C4-2B (cell line): ENCODE measurements around the gene AGBL4.

Experiments
- H3K27ac ChIP-seq: fragments of 450-650 bp; 2 replicates; pipeline ENCODE4 v1.5.1; 2017
- CTCF ChIP-seq: fragments of 450-650 bp; conservative IDR thresholded peaks from 2 replicates; pipeline ENCODE4 v1.5.1; 2017; ENCODE audit warnings: mild to moderate bottlenecking
- ZFX ChIP-seq: fragments of 450-650 bp; IDR thresholded peaks from 2 replicates; pipeline ENCODE4 v1.6.1; 2017

The AGBL4 gene

GRCh38 chr1:48603222-48603621, 1420.5 kb downstream of the AGBL4 start:
- TF ChIP-seq ZFX (no peak), CTCF (no peak)

DNA sequence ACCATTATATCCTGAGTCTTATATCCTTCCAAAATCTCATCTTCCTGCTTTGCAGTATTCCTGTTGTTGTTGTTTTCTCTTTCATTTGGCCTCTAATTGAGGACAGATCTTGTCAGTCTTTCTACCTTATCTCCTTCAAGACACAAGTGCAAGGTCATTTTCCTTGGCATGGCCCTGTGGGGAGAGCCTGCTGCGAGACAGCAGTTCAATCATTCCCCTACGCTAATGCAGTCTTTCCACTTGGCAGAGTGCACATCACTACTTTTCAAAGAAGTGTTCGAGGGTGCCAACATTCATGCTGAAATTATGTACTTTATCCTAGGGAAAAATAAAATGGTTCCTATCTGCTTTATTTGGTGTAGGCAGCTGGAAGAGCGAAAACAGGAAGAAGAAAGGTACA, 1421.4 kb downstream of the AGBL4 start:
- TF ChIP-seq ZFX (no peak), CTCF (no peak)
- H3K27ac ChIP-seq: no peak overlapping the region

More at GRCh38 chr1:48603222-48603621, 1420.5 kb downstream of the AGBL4 start:
- no peak overlapping the region for H3K27ac ChIP-seq

DNA sequence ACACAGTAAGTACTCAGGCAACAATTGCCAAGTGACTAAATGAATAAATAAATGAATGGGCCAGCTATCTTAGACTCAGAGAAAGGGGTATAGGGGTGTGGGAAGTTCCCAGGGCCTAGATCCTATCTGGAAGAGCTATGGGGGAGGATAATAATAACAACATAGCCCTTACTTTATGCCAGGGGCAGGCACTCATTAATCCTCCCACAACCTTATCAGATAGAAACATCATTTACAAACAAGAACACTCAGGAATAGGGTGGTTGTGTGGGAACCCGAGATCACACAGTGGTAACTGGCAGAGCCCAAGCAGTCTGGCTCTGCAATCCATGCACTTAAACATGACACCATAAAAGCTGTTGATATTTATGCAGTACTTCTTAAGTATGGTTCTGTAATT, 1423.6 kb downstream of the AGBL4 start:
- no peak for TF ChIP-seq CTCF
- TF ChIP-seq ZFX: no peak
- no peak overlapping the region for H3K27ac ChIP-seq

- no peak for TF ChIP-seq CTCF
- TF ChIP-seq ZFX: no peak
- no peak overlapping the region for H3K27ac ChIP-seq
Measured at GRCh38 chr1:48597663-48598062, 1426.1 kb downstream of the AGBL4 start.

DNA sequence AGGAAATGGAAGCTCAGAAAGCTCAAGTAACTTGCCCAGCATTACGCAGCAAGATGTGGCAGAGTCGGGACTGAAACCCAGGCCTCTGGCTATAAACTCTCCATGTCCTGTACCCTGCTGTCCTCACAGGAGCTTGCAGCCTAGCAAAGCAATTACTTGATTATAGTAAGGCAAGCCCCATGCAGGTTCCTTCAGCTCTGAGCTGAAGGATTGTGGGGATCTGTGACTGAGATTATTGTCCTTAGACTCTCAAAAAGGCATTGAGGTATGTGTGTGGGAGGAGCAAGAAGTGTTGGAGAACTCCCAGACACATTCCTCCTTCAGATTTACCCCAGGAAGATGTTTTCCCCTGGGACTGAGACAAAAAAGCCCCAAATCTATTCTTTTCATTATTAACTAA, 1427.7 kb downstream of the AGBL4 start:
- no peak for TF ChIP-seq ZFX
- TF ChIP-seq CTCF: no peak
- no peak overlapping the region for H3K27ac ChIP-seq

DNA sequence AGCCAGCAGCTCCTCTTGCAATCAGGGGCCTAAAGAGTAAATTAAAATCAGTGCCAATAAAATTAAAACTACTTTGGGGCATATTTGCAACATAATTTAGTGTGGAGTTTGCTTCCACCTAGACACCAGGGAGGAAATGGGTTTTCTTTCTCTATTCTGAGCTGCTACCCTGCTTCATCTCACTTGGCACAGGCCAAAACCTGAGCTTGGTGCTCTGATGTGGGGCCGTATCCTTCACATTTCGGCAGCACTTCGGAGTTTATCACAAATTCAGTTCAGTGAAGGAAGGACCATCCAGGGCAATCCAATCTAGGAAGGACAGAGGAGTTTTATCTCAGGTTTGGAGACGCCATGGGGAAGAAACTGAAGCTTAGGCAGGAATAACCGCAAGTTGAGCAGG, 1428.1 kb downstream of the AGBL4 start:
- TF ChIP-seq CTCF (no peak), ZFX (no peak)
- H3K27ac ChIP-seq: no peak overlapping the region

GRCh38 chr1:48592330-48592729, 1431.4 kb downstream of the AGBL4 start:
- TF ChIP-seq ZFX: no peak
- TF ChIP-seq CTCF: no peak

More at GRCh38 chr1:48592330-48592729, 1431.4 kb downstream of the AGBL4 start:
- H3K27ac ChIP-seq: no peak overlapping the region
